22Rv1 (cell line): ENCODE measurements around the gene ASH1L.
"Not testable (repeated sequence)": the region's sequence is repeated elsewhere in the genome, so short reads cannot be mapped to it uniquely, and the experiment has no call there.

ENCODE experiments used
- H3K27ac ChIP-seq: fragments of 450-650 bp; 2 replicates; pipeline ENCODE4 v1.5.1; 2017
- ZFX ChIP-seq: fragments of 450-650 bp; IDR thresholded peaks from 2 replicates; pipeline ENCODE4 v1.6.1; 2017; ENCODE audit warnings: antibody characterized with exemption, borderline replicate concordance
- TF ChIP-seq, protein P1 (sequence below): fragments of 450-650 bp; IDR thresholded peaks from 2 replicates; pipeline ENCODE4 v1.5.1; 2017; ENCODE audit warnings: mild to moderate bottlenecking

ASH1L gene

DNA sequence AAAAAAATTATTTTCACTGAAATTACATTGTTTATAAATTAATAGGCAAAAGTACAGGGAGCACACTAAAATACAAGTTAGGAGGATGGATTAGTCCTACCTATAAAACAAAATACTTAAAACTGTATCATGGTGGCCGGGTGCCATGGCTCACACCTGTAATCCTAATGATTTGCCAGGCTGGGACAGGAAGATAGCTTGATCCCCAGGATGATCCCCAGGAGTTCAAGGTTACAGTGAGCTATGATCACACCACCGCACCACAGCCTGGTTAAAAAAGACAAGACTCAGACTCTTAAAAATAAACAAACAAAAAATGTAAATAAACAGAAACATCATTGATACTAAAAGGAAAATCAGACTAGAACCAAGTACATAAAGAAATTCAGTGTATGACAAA lies 53.5 kb downstream of the ASH1L start:
- no peak overlapping the region for H3K27ac ChIP-seq
- no peak for TF ChIP-seq ZFX
- TF ChIP-seq, protein P1, sequence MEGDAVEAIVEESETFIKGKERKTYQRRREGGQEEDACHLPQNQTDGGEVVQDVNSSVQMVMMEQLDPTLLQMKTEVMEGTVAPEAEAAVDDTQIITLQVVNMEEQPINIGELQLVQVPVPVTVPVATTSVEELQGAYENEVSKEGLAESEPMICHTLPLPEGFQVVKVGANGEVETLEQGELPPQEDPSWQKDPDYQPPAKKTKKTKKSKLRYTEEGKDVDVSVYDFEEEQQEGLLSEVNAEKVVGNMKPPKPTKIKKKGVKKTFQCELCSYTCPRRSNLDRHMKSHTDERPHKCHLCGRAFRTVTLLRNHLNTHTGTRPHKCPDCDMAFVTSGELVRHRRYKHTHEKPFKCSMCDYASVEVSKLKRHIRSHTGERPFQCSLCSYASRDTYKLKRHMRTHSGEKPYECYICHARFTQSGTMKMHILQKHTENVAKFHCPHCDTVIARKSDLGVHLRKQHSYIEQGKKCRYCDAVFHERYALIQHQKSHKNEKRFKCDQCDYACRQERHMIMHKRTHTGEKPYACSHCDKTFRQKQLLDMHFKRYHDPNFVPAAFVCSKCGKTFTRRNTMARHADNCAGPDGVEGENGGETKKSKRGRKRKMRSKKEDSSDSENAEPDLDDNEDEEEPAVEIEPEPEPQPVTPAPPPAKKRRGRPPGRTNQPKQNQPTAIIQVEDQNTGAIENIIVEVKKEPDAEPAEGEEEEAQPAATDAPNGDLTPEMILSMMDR = no peak

DNA sequence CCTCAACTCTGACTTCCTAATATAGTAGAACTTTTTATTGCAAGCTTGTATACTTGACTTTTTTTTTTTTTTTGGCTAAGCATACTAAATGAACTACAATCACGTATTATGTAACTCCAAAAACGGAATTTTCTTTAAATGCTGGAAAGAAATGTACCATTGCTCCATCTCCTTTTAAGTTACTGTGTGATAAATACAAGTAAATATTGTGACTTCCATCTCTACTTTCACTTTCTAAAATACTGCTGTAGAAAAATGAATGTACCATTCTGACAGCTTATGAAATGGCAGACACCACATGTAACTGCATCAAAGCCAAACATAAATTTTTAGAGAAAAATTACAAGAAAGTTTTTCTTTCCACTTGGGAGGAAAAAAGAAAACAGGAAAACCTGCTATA lies 54.7 kb downstream of the ASH1L start:
- no peak overlapping the region for H3K27ac ChIP-seq
- TF ChIP-seq, protein P1 = no peak
- TF ChIP-seq ZFX = no peak

- H3K27ac ChIP-seq = not testable (repeated sequence)
Measured at GRCh38 chr1:155505963-155506362, 56.6 kb downstream of the ASH1L start.

DNA sequence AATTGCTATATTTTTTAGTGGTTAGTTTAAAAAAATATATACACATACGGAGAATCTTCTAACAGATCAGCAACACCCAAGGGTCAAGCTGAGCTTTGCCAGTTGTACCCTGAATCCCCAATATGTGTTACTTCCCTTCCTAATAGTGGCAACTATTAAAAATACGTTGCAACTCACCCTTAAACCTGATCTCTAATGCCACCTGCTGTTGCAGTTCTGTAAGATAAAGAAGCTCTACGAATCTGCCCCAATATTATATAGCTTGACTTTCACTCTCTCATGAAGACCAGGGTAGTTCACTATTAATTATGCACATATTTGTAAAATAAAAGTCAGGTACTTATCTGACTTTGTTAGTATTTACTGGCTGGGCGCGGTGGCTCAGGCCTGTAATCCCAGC lies 58.4 kb downstream of the ASH1L start:
- peak overlapping the region; percentile 33 for H3K27ac ChIP-seq
- TF ChIP-seq, protein P1 = peak; percentile 86
- no peak for TF ChIP-seq ZFX

DNA sequence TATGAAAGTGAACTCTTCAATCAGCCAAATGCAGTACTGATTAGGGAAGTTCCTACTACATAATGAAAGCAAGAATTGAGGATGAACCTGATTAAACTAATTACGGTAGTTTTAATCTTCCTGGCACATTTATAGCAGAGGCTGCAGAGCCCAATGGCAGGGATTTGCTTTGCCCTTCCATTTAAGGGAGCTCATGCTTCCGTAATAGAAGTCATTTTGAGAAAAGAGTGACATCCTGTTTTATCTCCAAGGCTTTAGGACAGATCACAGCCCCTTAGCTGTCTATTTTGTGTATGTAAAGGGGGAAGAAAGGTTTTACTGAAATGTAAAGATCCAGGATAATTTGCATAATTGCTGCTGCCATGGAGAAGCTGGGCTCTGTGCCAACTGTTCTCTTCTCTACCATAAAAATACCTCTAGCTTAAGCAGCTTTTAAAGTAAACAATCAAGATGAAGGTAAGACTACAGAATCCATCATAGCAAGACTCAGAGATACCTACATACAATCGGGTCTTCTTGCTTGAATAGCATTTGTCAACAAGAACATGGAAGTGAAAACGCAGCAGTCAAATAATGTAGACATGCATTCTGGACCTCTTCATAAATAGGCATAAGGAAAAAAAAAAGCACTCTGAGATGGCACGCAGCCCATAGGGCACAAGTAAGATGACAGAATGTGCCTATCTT lies 62.5 kb downstream of the ASH1L start:
- peak overlapping the region; percentile 71 for H3K27ac ChIP-seq
- no peak for TF ChIP-seq ZFX
- TF ChIP-seq, protein P1 = no peak

- peak overlapping the region; percentile 71 for H3K27ac ChIP-seq
- TF ChIP-seq, protein P1 = no peak
- no peak for TF ChIP-seq ZFX
Measured at GRCh38 chr1:155499263-155499662, 63.3 kb downstream of the ASH1L start.

GRCh38 chr1:155493595-155493994 lies 69.0 kb downstream of the ASH1L start:
- H3K27ac ChIP-seq = 0 out of 2 replicates have a peak overlapping the region, but pooled peaks have one; percentile 2

DNA sequence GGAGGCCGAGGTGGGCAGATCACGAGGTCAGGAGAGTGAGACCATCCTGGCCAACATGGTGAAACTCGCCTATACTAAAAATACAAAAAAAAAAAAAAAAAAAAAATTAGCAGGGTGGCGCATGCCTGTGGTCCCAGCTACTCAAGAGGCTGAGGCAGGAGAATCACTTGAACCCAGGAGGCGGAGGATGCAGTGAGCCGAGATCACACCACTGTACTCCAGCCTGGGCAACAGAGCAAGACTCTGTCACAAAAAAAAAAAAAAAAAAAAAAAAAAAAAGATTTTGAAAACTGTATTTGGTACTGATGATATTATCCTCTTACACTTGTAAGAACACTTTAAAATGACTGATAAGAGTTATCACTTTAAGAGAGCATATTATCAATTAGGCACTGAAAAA lies 74.2 kb downstream of the ASH1L start:
- H3K27ac ChIP-seq = not testable (repeated sequence)

GRCh38 chr1:155487541-155487940 lies 75.1 kb downstream of the ASH1L start:
- peak overlapping the region; percentile 70 for H3K27ac ChIP-seq
- TF ChIP-seq ZFX = no peak
- TF ChIP-seq, protein P1 = no peak

GRCh38 chr1:155486952-155487351 lies 75.7 kb downstream of the ASH1L start:
- H3K27ac ChIP-seq = peak overlapping the region; percentile 70
